ENCODE data around the gene PLEKHG4B. TPM values are rescaled to one million over a fixed set of nuclear protein-coding genes. Genes with fewer than 3 reads are reported as not detected.

PLEKHG4B gene
- total RNA-seq, 1 donor from 2014 or later: 22.0 TPM

DNA sequence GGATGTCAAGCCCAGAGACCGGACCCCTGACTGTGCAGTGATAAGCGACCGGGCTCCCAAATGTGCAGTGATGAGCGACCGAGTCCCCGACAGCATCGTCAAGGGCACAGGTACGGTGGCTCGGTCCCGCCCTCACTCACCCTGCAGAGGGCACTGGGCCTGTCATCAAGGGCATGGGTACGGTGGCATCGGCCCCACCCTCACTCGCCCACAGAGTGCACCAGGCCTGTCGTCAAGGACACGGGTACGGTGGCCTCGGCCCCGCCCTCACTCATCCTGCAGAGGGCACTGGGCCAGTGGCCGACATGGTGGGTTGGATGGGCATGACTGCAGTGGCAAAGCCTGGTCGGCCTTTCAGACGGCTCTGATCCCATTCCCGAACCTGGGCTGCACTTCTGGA is 89.6 kb downstream of the PLEKHG4B start:
- no peak for DNase-seq (ENCODE audit: low read depth, low spot score)
- Mint-ChIP-seq H3K9me3 (no peaks in the 10 kb centered on the region), H3K27ac (ENCODE audit: unreplicated experiment) (no peak overlapping the region), H3K4me1 (no peaks in the 10 kb centered on the region), H3K4me3 (no peak overlapping the region), H3K27me3 (ENCODE audit: low read depth) (no peaks in the 10 kb centered on the region), H3K36me3 (ENCODE audit: low read depth) (peaks cover 3% of the 10 kb centered on the region)
- TF ChIP-seq, protein P1, sequence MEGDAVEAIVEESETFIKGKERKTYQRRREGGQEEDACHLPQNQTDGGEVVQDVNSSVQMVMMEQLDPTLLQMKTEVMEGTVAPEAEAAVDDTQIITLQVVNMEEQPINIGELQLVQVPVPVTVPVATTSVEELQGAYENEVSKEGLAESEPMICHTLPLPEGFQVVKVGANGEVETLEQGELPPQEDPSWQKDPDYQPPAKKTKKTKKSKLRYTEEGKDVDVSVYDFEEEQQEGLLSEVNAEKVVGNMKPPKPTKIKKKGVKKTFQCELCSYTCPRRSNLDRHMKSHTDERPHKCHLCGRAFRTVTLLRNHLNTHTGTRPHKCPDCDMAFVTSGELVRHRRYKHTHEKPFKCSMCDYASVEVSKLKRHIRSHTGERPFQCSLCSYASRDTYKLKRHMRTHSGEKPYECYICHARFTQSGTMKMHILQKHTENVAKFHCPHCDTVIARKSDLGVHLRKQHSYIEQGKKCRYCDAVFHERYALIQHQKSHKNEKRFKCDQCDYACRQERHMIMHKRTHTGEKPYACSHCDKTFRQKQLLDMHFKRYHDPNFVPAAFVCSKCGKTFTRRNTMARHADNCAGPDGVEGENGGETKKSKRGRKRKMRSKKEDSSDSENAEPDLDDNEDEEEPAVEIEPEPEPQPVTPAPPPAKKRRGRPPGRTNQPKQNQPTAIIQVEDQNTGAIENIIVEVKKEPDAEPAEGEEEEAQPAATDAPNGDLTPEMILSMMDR (conservative IDR thresholded peaks at IDR 0.05): no peak

DNA sequence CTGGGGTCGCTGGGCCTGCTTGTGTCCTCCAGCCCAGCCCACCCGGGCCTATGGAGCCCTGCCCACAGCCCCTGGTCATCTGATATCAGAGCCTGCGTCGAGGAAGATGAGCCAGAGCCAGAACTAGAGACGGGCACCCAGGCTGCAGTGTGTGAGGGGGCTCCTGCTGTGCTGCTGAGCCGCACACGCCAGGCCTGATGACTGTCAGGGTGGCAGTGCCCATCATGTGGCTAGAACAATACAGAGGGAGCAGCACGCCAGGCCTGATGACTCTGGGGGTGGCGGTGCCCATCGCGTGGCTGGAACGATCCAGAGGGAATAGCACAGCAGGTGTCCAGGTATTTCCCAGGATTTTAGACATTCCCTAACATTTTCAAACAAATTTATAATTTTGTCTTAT is 90.2 kb downstream of the PLEKHG4B start:
- Mint-ChIP-seq H3K27ac (ENCODE audit: unreplicated experiment) (no peak overlapping the region), H3K4me3 (no peak overlapping the region), H3K4me1 (no peaks in the 10 kb centered on the region), H3K27me3 (ENCODE audit: low read depth) (no peaks in the 10 kb centered on the region), H3K36me3 (ENCODE audit: low read depth) (peaks cover 3% of the 10 kb centered on the region), H3K9me3 (no peaks in the 10 kb centered on the region)
- TF ChIP-seq, protein P1 (conservative IDR thresholded peaks at IDR 0.05): no peak
- DNase-seq (ENCODE audit: low read depth, low spot score): no peak

DNA sequence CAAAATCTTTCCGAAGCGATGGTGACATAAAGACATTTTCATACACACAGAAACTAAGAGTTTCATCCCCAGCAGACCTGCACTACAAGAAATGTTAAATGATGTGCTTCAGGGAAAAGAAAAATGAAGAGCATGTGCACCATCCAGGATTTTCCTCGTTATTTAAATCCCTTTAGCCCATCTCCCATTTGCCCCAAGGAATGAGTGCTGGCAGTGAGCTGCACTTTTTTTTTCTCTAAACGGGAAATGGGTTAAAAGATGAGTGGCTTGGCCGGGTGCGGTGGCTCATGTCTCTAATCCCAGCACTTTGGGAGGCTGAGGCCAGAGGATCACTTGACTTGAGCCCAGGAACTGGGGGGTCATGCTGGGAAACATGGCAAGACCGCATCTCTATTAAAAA is 92.5 kb downstream of the PLEKHG4B start:
- Mint-ChIP-seq H3K4me3 (no peak overlapping the region), H3K27me3 (ENCODE audit: low read depth) (peaks cover 3% of the 10 kb centered on the region), H3K27ac (ENCODE audit: unreplicated experiment) (no peak overlapping the region), H3K36me3 (ENCODE audit: low read depth) (peaks cover 3% of the 10 kb centered on the region), H3K4me1 (peaks cover 8% of the 10 kb centered on the region), H3K9me3 (no peaks in the 10 kb centered on the region)
- DNase-seq (ENCODE audit: low read depth, low spot score): no peak
- TF ChIP-seq, protein P1 (conservative IDR thresholded peaks at IDR 0.05): no peak

DNA sequence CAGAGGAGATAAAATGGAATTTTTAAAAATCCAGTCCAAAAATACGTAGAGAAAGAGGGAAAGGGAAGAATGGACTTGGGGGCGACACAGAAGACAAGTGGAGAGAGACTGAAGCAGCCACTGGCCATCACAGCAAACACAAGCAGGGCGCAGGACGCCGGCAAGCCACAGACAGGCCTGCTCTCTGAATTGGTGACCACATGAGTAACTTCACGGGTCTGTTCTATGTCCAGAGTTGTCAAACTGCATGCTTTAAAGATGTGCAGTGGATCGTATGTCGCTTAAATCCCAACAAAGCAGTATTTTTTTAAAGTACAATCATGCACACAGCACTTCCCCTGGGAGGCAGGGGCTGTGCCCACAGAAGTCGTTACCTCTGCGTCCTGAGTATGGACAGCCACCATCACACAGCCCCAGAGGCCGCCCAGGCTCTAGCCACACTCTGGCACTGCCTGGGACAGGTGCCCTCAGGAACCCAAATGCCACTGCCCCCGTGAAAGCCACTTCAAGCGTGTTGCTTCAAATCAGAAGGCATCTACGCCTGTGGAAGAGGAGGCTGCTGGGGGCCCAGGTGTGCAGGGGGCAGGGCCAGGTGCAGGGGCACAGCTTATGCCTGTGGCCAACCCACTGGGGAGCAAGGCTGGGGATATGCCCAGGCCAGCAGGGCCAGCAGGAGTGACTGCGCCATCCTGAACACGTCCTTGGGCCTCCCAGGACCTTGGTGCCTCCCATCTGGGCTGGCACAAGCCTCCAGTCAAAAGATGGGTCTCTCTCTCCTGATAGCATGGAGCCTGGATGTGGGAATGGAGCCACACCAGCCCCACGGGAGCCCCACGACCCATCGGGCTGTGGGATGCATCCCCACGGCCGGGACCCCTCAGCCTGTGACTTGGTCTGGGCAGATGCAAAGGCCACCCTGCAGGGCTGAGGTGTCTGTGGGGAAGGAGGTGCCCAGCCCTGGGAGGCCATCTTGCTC is 93.4 kb downstream of the PLEKHG4B start:
- TF ChIP-seq, protein P1 (conservative IDR thresholded peaks at IDR 0.05): no peak
- Mint-ChIP-seq H3K27ac (ENCODE audit: unreplicated experiment) (no peak overlapping the region), H3K4me1 (peaks cover 12% of the 10 kb centered on the region), H3K9me3 (no peaks in the 10 kb centered on the region), H3K27me3 (ENCODE audit: low read depth) (peaks cover 3% of the 10 kb centered on the region), H3K4me3 (no peak overlapping the region), H3K36me3 (ENCODE audit: low read depth) (peaks cover 3% of the 10 kb centered on the region)
- DNase-seq (ENCODE audit: low read depth, low spot score): no peak

DNA sequence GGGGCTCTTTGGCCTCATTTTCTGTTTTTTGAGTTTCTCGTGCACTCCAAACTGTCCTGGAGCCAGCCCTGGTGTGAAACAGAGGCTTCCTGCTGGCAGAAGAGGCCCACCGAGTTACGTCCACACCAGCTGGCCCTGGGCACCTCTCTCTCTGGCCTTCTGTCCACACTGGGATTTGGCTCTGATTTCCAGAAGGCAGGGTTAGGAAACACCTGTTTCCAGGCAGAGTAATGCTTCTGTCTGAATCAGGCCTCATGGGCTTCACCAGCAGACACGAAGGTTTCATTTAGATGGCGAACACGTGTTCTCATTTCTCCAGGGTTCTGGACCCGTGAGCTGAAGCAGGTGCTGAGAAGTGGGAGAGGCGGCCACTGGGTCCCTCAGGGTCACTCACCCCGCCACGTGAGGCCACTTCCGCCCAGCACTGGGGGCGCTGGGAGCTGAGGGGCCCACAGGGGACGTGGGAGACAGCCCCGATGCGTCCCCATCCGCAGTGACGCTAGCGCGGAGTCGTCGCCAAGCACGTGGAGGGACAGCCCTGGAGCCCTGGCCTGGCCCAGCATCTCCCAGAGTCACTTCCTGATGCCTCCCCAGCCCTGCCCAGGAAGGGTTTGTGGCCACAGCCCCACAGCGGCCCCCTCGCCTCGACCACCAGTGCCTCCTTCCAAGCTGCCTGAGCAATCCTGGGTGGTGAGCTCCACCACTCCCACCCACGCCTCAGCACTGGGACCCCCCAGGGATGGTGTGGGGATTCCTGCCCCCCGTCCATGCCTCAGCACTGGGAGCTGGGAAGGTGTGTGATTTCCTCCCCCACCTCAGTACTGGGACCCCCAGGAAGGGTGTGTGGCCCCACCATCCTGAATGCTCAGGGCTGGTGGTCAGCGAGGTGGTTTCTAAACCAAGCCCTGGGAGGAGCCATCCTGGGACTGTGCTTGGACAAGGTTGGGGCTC is 94.4 kb downstream of the PLEKHG4B start:
- Mint-ChIP-seq H3K9me3 (no peaks in the 10 kb centered on the region), H3K36me3 (ENCODE audit: low read depth) (peaks cover 3% of the 10 kb centered on the region), H3K27ac (ENCODE audit: unreplicated experiment) (no peak overlapping the region), H3K27me3 (ENCODE audit: low read depth) (peaks cover 3% of the 10 kb centered on the region), H3K4me3 (no peak overlapping the region), H3K4me1 (peaks cover 14% of the 10 kb centered on the region)
- no peak for DNase-seq (ENCODE audit: low read depth, low spot score)
- TF ChIP-seq, protein P1 (conservative IDR thresholded peaks at IDR 0.05): no peak

Data from neural crest cell (in vitro differentiated cells).